H1 (cell line): ENCODE results near the gene MCC. TPM values are rescaled to one million over a fixed set of nuclear protein-coding genes. Genes with fewer than 3 reads are reported as not detected.

ENCODE experiments used
- CTCF ChIA-PET: fragments of 300-600 bp; sonication (Branson Sonifier 250); formaldehyde crosslinking; loops from one replicate; lab custom pipeline; 2021; ENCODE audit not compliant: partially characterized antibody; lab: Charles Lee
- POLR2A ChIA-PET: fragments of 300-600 bp; sonication (Branson Sonifier 250); formaldehyde crosslinking; loops from one replicate; lab custom pipeline; 2021; ENCODE audit warnings: inconsistent platforms; ENCODE audit not compliant: partially characterized antibody; lab: Charles Lee
- DNase-seq, 2 experiments: peaks; one replicate each; pipeline versions ENCODE4 v3.0.0 to v3.0.0-alpha.2; 2010 to 2022; ENCODE audit warnings: low spot score in 2 of 2, low read depth in 1 of 2, mixed read lengths in 1 of 2
- FAIRE-seq: peaks from 2 replicates; lab custom pipeline; 2011; peaks lifted over from hg19 to GRCh38; lab: Jason Lieb, UNC
- H2AFZ ChIP-seq: 2 replicates; pipeline ENCODE4 v1.8.1; 2012; ENCODE audit warnings: low read length, inconsistent platforms
- H2AK5ac ChIP-seq: 2 replicates; pipeline ENCODE4 v1.6.1; 2013; ENCODE audit warnings: low read depth, low read length
- H2BK120ac ChIP-seq: replicated peaks from 2 replicates; pipeline ENCODE3; 2013; ENCODE audit warnings: low read depth, low read length, inconsistent platforms
- H2BK12ac ChIP-seq: 2 replicates; pipeline ENCODE4 v1.6.1; 2013; ENCODE audit warnings: low read depth, low read length
- H2BK15ac ChIP-seq: 2 replicates; pipeline ENCODE4 v1.6.1; 2013; ENCODE audit warnings: low read length
- H2BK20ac ChIP-seq: 2 replicates; pipeline ENCODE4 v1.6.1; 2013; ENCODE audit warnings: low read length
- H2BK5ac ChIP-seq: 2 replicates; pipeline ENCODE4 v1.6.1; 2013; ENCODE audit warnings: low read depth, low read length
- H3K14ac ChIP-seq: 2 replicates; pipeline ENCODE4 v1.6.1; 2013; ENCODE audit warnings: inconsistent platforms; ENCODE audit not compliant: insufficient read length
- H3K18ac ChIP-seq: 2 replicates; pipeline ENCODE4 v1.6.1; 2013; ENCODE audit warnings: low read length; ENCODE audit errors: extremely low read depth
- H3K23ac ChIP-seq: 2 replicates; pipeline ENCODE4 v1.6.1; 2013; ENCODE audit warnings: inconsistent platforms; ENCODE audit not compliant: insufficient read length
- H3K23me2 ChIP-seq: 2 replicates; pipeline ENCODE4 v1.6.1; 2013; ENCODE audit warnings: low read depth, low read length
- H3K27ac ChIP-seq: 2 replicates; pipeline ENCODE4 v1.6.1; 2011; ENCODE audit warnings: low read depth, low read length, inconsistent platforms
- H3K27me3 ChIP-seq, 4 experiments: replicated peaks in 1 of 4; 1 replicate in 1 of 4; 2 replicates in 3 of 4; pipeline versions ENCODE4 v1.6.1 to v1.8.1; 2011 to 2013; ENCODE audit warnings: low read length in 3 of 4, mild to moderate bottlenecking in 3 of 4, inconsistent platforms in 2 of 4, mixed read lengths in 2 of 4, moderate library complexity in 1 of 4; ENCODE audit not compliant: control insufficient read depth in 3 of 4, insufficient read depth in 3 of 4; ENCODE audit errors: extremely low read depth in 1 of 4
- H3K36me3 ChIP-seq, 4 experiments: 2 replicates each; pipeline versions ENCODE4 v1.6.1 to v1.8.1; 2011 to 2013; ENCODE audit warnings: mild to moderate bottlenecking in 4 of 4, low read length in 3 of 4, moderate library complexity in 2 of 4, control low read depth in 1 of 4, inconsistent platforms in 1 of 4; ENCODE audit not compliant: insufficient read depth in 4 of 4, control insufficient read depth in 2 of 4
- H3K4ac ChIP-seq: replicated peaks from 2 replicates; pipeline ENCODE3; 2013; ENCODE audit warnings: low read length, low read depth, mixed read lengths, inconsistent platforms; ENCODE audit not compliant: insufficient read length
- H3K4me1 ChIP-seq, 4 experiments: replicated peaks in 1 of 4; 1 replicate in 1 of 4; 2 replicates in 3 of 4; pipeline versions ENCODE4 v1.6.1 to v1.8.1; 2011 to 2013; ENCODE audit warnings: low read length in 3 of 4, inconsistent platforms in 2 of 4, mixed read lengths in 1 of 4; ENCODE audit not compliant: insufficient read depth in 4 of 4, control insufficient read depth in 3 of 4
- H3K4me2 ChIP-seq, 2 experiments: 2 replicates each; pipeline versions ENCODE4 v1.6.1 to v1.8.1; 2011 to 2013; ENCODE audit warnings: low read depth in 2 of 2, low read length in 2 of 2, control low read depth in 1 of 2, inconsistent platforms in 1 of 2, mild to moderate bottlenecking in 1 of 2; ENCODE audit not compliant: insufficient read depth in 1 of 2
- H3K4me3 ChIP-seq, 4 experiments: fragments of 200-600, 300-600 bp in 1 of 4; sonication (generic), shearing (Covaris generic), sonication (Bioruptor Twin) in 1 of 4; 2 replicates each; pipeline versions ENCODE4 v1.5.1 to v1.8.1; 2011 to 2016; ENCODE audit warnings: low read length in 4 of 4, low read depth in 3 of 4, control low read depth in 2 of 4, inconsistent platforms in 2 of 4, mild to moderate bottlenecking in 2 of 4, mixed read lengths in 1 of 4, moderate library complexity in 1 of 4; ENCODE audit not compliant: insufficient read depth in 2 of 4; ENCODE audit errors: extremely low read depth in 1 of 4
- H3K56ac ChIP-seq: replicated peaks from 2 replicates; pipeline ENCODE3; 2013; ENCODE audit warnings: low read depth, mild to moderate bottlenecking, mixed read lengths, low read length, inconsistent platforms; ENCODE audit not compliant: insufficient read length
- H3K79me1 ChIP-seq: 2 replicates; pipeline ENCODE4 v1.6.1; 2013; ENCODE audit warnings: low read depth, low read length, control low read depth
- H3K79me2 ChIP-seq, 2 experiments: 2 replicates each; pipeline versions ENCODE4 v1.6.1 to v1.8.1; 2012 to 2013; ENCODE audit warnings: low read length in 2 of 2, mild to moderate bottlenecking in 2 of 2, inconsistent platforms in 1 of 2; ENCODE audit not compliant: insufficient read depth in 2 of 2, control insufficient read depth in 1 of 2
- H3K9ac ChIP-seq, 4 experiments: replicated peaks in 1 of 4; 1 replicate in 1 of 4; 2 replicates in 3 of 4; pipeline versions ENCODE4 v1.6.1 to v1.8.1; 2011 to 2013; ENCODE audit warnings: low read depth in 3 of 4, low read length in 3 of 4, control low read depth in 2 of 4, mild to moderate bottlenecking in 2 of 4, moderate library complexity in 2 of 4, inconsistent platforms in 1 of 4; ENCODE audit errors: extremely low read depth in 1 of 4
- H3K9me3 ChIP-seq, 2 experiments: 2 replicates each; pipeline versions ENCODE4 v1.6.1 to v1.8.1; 2012 to 2013; ENCODE audit warnings: mild to moderate bottlenecking in 2 of 2, moderate library complexity in 2 of 2, control low read depth in 1 of 2, inconsistent platforms in 1 of 2, low read depth in 1 of 2, low read length in 1 of 2, mixed read lengths in 1 of 2; ENCODE audit not compliant: insufficient read depth in 2 of 2
- H4K20me1 ChIP-seq, 2 experiments: replicated peaks in 1 of 2; 2 replicates each; pipeline versions ENCODE3 to v1.8.1; 2011 to 2013; ENCODE audit warnings: inconsistent platforms in 2 of 2, low read length in 2 of 2, mild to moderate bottlenecking in 1 of 2; ENCODE audit not compliant: insufficient read depth in 2 of 2, control insufficient read depth in 1 of 2
- H4K5ac ChIP-seq: 2 replicates; pipeline ENCODE4 v1.6.1; 2013; ENCODE audit warnings: low read length, low read depth, mixed read lengths, inconsistent platforms; ENCODE audit not compliant: insufficient read length
- H4K8ac ChIP-seq: 2 replicates; pipeline ENCODE4 v1.8.0; 2013; ENCODE audit warnings: mild to moderate bottlenecking, moderate library complexity, low read length, inconsistent platforms; ENCODE audit not compliant: insufficient read depth; ENCODE audit errors: extremely low read depth
- H4K91ac ChIP-seq: replicated peaks from 2 replicates; pipeline ENCODE3; 2013; ENCODE audit warnings: low read length, mixed read lengths, inconsistent platforms; ENCODE audit not compliant: insufficient read length
- E2F6 ChIP-seq: IDR thresholded peaks from 2 replicates; pipeline ENCODE4 v1.6.1; 2012; ENCODE audit warnings: inconsistent platforms
- ZNF274 ChIP-seq: IDR thresholded peaks from 2 replicates; pipeline ENCODE4 v1.7.0; 2012; ENCODE audit warnings: low read length, borderline replicate concordance; ENCODE audit errors: extremely low read depth
- WGBS, 2 experiments: shearing (Covaris generic) in 1 of 2; methylation state at CpG; one replicate each; pipeline versions ENCODE4 v1.1.6 to v1.1.7; 2013 to 2015; ENCODE audit warnings: low lambda C conversion rate in 2 of 2, mixed read lengths in 2 of 2, inconsistent platforms in 1 of 2, low coverage in 1 of 2, missing lambda C conversion rate in 1 of 2; ENCODE audit not compliant: insufficient replicate concordance in 2 of 2, insufficient coverage in 1 of 2, insufficient read length in 1 of 2; ENCODE audit errors: extremely low coverage in 1 of 2, missing lambda C conversion rate in 1 of 2; 5-methylcytosine and 5-hydroxymethylcytosine counted together
- polyA plus RNA-seq, 7 experiments: library from polyadenylated mRNA; depleted of rRNA in 3 of 7; stranded (reverse) in 5 of 7; unstranded in 2 of 7; fragments of >200 nt in 5 of 7; fragments of 200-250 nt in 2 of 7; gene quantifications; 1 replicate in 5 of 7; 2 replicates in 1 of 7; 4 replicates in 1 of 7; pipeline versions ENCODE4 v1.2.1 to v1.2.3, GENCODE V29; 2011 to 2013; ENCODE audit warnings: missing spikeins in 2 of 7, mixed read lengths in 2 of 7
- total RNA-seq: library from RNA; stranded (reverse); fragmentation: NEBNext Ultra II Directional; extraction: Animal tissue kit (Norgen Biotek cat#: 25700); gene quantifications from 2 replicates; pipeline ENCODE4 v1.2.1, GENCODE V29; 2021

Gene MCC
- total and polyA plus RNA-seq, 2 of the 8 experiments (the other 6 are each of a cell fraction or from before 2014, with no cell fraction given): 2.6 to 18.3 TPM

GRCh38 chr5:113181409-113181808 lies 306.8 kb downstream of the MCC start:
- no peak overlapping the region for H3K56ac ChIP-seq
- no peak overlapping the region for H3K14ac ChIP-seq
- no peak overlapping the region for H3K4me2 ChIP-seq
- H2BK20ac ChIP-seq: no peak overlapping the region
- H2BK120ac ChIP-seq: no peak overlapping the region
- no peaks in the 10 kb centered on the region for H4K20me1 ChIP-seq
- H3K27ac ChIP-seq: no peak overlapping the region
- no peak overlapping the region for H4K8ac ChIP-seq
- no peak overlapping the region for H3K23ac ChIP-seq
- H4K5ac ChIP-seq: no peak overlapping the region
- H3K79me1 ChIP-seq: peaks cover 4% of the 10 kb centered on the region; the same call in 1 of the 2 replicates
- FAIRE-seq (no peak), DNase-seq (no peak)
- ChIA-PET CTCF (interaction anchor here (0.9 to 2.8 kb wide), 3 partner anchors 12 to 38 kb away, joined by 3 to 12 read pairs (median 4); no protein-coding TSS in a partner anchor), POLR2A (interaction anchor here (1.4 kb wide), 1 partner anchor 113 kb away, joined by 3 read pairs; no protein-coding TSS in a partner anchor)
- no peaks in the 10 kb centered on the region for H3K79me2 ChIP-seq
- no peak overlapping the region for H3K4ac ChIP-seq
- no peak overlapping the region for H3K4me3 ChIP-seq
- H2BK12ac ChIP-seq: no peak overlapping the region
- H3K23me2 ChIP-seq: no peaks in the 10 kb centered on the region
- no peak overlapping the region for H2AFZ ChIP-seq
- no peak for TF ChIP-seq E2F6
- no peak for TF ChIP-seq ZNF274
- H3K9me3 ChIP-seq: no peaks in the 10 kb centered on the region
- no peaks in the 10 kb centered on the region for H3K36me3 ChIP-seq
- peaks cover 3 to 12% (median 4%) of the 10 kb centered on the region in 4 experiments; a peak in 5 of 7 replicates for H3K4me1 ChIP-seq
- H3K9ac ChIP-seq: no peak overlapping the region
- no peak overlapping the region for H2BK5ac ChIP-seq
- no peaks in the 10 kb centered on the region for H3K27me3 ChIP-seq
- 94% methylated on average over 1 of the region's 1 CpG; no CpG with 5 or more reads in 1 of the 2 experiments for WGBS, 2 experiments
- no peak overlapping the region for H4K91ac ChIP-seq
- H2AK5ac ChIP-seq: no peak overlapping the region
- no peak overlapping the region for H3K18ac ChIP-seq
- no peak overlapping the region for H2BK15ac ChIP-seq
